ENCODE results near the gene SMAD9.

SMAD9 gene

GRCh38 chr13:36817996-36818803, 101.8 kb downstream of the SMAD9 start:
- DNase-seq (ENCODE audit: low read depth in 2 of 2): no peak

- no peak for DNase-seq (ENCODE audit: low read depth in 2 of 2)
These were observed 105.0 kb downstream of the SMAD9 start for GRCh38 chr13:36815062-36815461.

GRCh38 chr13:36814465-36814864, 105.6 kb downstream of the SMAD9 start:
- DNase-seq (ENCODE audit: low read depth in 2 of 2): no peak

- no peak for DNase-seq (ENCODE audit: low read depth in 2 of 2)
These were observed 106.8 kb downstream of the SMAD9 start for GRCh38 chr13:36813225-36813624.

GRCh38 chr13:36807616-36808015, 112.4 kb downstream of the SMAD9 start:
- no peak for DNase-seq (ENCODE audit: low read depth in 2 of 2)

DNA sequence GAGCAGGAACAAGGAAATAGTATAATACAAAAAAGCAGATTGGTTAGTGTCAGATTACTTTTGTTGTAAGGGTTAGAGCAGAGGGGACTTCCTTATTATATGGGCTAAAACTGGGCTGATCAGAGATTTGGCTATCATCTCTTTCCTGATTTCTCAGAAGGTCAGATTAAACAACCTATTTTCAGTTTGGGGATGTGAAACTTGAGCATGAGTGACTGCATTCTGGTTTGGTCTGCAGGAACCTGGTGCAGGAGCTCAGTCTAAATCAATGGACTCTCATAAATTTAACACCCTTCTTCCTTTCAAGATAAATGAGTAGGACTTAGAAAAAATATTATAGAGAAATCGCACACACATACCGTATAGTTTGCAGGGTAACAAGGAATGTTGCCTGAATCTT, 113.9 kb downstream of the SMAD9 start:
- DNase-seq (ENCODE audit: low read depth in 2 of 2): no peak

DNA sequence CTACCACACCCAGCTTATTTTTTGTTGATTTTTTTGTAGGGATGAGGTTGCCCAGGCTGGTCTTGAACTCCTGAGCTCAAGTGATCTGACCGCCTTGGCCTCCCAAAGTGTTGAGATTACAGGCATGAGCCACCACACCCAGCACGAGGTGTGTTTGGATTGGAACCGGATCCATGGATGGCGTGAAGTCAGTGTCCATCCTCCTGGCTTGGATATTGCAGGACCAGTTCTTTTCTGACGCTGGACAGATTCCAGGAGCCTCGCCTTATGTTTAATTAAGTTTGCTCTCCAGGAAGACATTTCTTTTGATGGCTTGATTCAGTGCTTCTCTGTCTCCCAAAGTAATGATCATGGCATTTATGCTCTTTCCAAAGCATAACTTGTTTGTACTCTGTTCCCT, 115.5 kb downstream of the SMAD9 start:
- DNase-seq (ENCODE audit: low read depth in 2 of 2): no peak

DNA sequence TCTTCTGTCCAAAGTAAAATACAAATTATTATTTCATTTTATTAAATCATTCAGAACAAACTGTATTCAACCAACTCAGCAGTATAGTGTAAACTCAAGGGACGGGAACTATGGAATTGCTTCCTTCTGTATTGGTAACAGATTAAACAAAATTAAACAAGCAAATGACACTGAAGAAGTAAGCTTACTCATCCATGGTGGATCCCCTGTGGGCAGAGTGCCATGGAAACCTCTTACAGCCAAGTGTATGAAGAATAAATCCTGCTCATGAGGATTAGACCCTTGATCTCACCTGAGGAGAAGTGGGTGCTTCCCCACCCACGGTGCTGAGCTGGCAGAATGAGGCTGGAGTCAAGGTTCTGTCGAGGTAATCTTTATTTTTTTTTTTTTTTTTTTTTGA, 119.0 kb downstream of the SMAD9 start:
- DNase-seq (ENCODE audit: low read depth in 2 of 2): no peak

GRCh38 chr13:36796052-36796451, 124.0 kb downstream of the SMAD9 start:
- DNase-seq (ENCODE audit: low read depth in 2 of 2): no peak

- no peak for DNase-seq (ENCODE audit: low read depth in 2 of 2)
These were observed 124.6 kb downstream of the SMAD9 start for GRCh38 chr13:36795463-36795862.
